Urothelium cell line (cell line): Measurements from ENCODE around the gene GLIS2.

Experiments
- DNase-seq: peaks from one replicate; pipeline ENCODE4 v3.0.0; 2011; ENCODE audit warnings: low spot score, mixed read lengths
- FAIRE-seq: peaks from 2 replicates; lab custom pipeline; 2011; peaks lifted over from hg19 to GRCh38; lab: Jason Lieb, UNC

The GLIS2 gene

DNA sequence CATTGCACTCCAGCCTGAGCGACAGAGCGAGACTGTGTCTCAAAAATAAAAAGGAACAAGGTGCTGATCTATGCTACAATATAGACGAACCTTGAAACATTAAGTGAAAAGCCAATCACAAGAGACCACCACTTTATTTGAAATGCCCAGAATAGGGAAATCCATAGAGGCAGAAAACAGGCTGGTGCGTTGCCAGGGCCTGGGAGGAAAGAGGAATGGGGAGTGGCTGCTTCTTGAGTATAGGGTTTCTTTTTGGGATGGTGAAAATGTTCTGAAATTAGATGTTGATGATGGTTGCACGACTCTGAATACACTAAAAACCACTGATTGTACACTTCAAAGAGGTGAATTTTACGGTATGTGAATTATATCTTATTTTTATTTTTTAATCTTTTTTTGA lies 20.3 kb upstream of the GLIS2 start:
- no peak for DNase-seq
- FAIRE-seq = no peak

DNA sequence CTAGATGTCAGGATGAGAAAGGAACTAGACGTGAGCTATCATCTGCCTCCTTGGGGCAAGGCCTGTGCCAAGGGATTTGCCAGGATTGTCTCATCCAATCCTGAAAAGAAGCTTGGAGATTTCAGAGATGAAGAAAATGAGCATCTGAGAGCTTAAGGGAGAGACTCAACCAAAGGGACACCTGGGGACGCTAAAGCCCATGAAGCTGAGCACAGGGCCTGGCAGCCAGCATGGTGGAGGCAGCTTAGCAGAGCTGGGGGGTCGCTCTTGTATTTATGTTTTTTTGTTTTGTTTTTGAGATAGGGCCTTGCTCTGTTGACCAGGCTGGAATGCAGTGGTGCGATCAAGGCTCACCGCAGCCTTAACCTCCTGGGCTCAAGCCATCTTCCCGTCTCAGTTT lies 18.4 kb upstream of the GLIS2 start:
- FAIRE-seq = no peak

GRCh38 chr16:4298761-4299522 lies 16.9 kb upstream of the GLIS2 start:
- peak; percentile 86 for FAIRE-seq
- DNase-seq = peak; percentile 98

More for the DNA sequence above, 18.4 kb upstream of the GLIS2 start:
- DNase-seq = no peak

DNA sequence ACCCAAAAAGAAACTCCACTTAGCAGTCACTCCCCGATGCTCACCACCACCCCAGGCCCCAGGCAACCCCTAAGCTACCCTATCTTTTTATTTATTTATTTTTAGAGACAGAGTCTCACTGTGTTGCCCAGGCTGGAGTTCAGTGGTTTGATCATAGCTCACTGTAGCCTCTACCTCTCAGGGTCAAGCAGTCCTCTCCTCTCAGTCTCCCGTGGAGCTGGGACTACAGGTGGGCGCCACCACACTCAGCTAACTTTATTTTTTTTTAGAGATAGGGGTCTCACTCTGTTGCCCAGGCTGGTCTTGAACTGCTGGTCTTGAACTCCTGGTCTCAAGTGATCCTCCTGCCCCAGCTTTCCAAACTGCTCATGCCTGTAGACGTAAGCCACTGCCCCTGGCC lies 14.7 kb upstream of the GLIS2 start:
- DNase-seq (no peak), FAIRE-seq (no peak)

DNA sequence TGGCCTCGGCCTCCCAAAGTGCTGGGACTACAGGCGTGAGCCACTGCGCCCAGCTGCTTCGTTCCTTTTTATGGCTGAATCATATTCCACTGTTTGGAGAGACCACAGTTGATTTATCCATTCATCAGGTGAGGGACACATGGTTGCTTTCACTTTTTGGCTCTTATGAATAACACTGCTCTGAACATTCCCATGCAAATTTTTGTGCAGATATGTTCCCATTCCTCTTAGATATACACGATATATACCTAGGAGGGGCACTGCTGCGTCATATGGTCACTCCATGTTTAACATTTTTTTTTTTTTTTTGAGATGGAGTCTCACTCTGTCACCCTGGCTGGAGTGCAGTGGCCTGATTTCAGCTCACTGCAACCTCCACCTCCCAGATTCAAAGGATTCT lies 13.9 kb upstream of the GLIS2 start:
- no peak for DNase-seq
- FAIRE-seq = no peak

GRCh38 chr16:4303973-4304372 lies 11.9 kb upstream of the GLIS2 start:
- DNase-seq (no peak), FAIRE-seq (no peak)

- no peak for FAIRE-seq
- DNase-seq = no peak
Observed at GRCh38 chr16:4306470-4307214, 9.2 kb upstream of the GLIS2 start.

DNA sequence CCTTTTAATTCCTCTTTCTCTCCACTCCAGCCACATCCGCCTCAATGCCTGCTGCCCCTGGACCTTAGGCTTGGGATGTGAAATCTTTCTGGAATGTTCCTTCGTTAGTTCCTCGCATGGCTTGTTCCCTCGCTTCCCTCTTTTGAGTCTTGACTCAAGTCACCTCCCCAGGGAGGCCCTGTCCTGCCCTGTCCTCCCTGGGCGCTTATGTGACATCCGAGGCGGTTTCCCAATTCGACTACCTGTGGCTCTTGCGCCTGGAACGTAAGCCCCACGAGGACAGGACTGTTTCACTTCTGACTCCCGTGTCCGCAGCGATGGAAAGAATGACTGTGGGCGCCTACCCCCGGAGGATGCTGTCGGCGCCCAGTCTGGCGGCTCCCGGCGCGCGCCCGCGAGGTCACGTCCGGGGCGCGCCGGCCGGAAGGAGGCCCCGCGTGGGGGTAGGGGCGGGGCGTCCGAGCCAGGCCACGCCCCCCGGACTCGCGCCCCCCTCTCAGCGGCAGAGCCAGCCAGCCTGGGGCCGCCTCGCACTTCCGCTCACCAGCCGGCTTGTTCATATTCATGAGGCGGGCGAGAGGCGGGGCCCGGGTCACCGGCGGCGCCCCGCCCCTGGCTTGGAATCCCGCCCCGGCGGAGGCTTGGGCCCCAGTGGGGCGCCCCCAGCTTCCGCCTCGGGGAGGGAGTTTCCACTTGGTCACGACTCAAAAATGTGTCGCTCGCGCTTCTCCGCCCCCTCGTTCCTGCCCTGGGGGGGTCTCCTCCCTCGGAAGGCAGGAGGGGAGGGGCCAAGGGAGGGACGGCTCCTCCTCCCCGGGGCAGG lies 8.4 kb upstream of the GLIS2 start:
- no peak for FAIRE-seq

GRCh38 chr16:4309102-4309832 lies 6.6 kb upstream of the GLIS2 start:
- no peak for DNase-seq
- FAIRE-seq = no peak

More for the DNA sequence above, 8.4 kb upstream of the GLIS2 start:
- DNase-seq = no peak

DNA sequence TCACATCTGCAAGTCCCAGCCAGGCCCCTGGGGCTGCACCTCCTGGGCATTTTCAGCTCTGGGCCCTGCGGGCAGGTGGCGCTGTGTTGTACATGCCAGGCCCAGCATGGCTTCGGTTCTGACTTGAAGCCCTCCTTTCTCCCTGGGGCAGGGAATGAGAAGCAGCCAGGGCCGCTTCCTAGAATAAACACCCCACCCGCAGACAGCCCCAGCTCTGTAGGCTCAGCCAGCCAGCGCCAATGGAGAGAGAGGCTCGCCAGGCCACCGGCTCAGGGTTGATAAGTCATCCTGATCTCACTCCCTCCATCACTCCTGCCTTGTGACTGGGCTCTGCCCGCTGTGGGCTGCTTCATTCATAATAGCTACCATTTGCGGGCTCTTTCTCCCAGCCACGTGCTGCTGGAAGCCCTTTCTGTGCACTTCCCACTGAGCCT lies 6.0 kb upstream of the GLIS2 start:
- peak; percentile 60 for DNase-seq
- no peak for FAIRE-seq

- no peak for DNase-seq
- FAIRE-seq = no peak
Observed at GRCh38 chr16:4313563-4314531, 2.0 kb upstream of the GLIS2 start.

DNA sequence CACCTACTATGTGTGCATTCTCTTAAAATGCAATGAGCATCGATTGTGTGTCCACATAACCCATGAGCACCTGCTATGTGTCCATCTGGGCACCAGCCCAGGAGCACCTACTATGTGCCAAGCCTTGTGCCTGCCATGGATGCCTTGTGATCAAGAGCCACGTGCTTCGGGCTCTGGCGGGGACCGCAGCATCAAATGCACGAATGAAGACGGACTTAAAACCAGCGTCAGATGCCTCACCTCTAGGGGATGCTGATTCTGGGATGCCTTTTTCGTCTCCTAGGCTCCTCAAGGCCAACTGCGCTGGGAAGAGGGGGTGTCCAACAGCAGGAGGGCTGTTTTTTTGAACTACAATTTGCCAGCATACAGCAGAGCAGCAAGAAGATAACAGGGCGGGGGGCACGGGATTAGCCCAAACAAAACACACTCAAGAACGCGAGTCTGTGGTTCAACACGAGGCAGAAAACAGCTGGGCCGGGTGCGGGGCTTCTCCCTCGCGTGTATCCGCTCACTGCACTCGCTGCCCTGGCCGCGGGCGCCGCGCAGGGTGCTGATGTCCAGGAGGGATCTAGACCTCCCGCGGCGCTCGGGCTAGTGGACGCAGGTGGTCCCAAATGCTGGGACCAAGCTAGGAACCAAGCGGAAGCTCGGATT lies 1.2 kb upstream of the GLIS2 start:
- FAIRE-seq = peak; percentile 90
- DNase-seq = peak; percentile 69

- FAIRE-seq = no peak
- peak; percentile 38 for DNase-seq
Observed at GRCh38 chr16:4316108-4316863, 419 bp downstream of the GLIS2 start.

GRCh38 chr16:4316864-4317531 lies 1.1 kb downstream of the GLIS2 start:
- FAIRE-seq (no peak), DNase-seq (peak; percentile 43)

DNA sequence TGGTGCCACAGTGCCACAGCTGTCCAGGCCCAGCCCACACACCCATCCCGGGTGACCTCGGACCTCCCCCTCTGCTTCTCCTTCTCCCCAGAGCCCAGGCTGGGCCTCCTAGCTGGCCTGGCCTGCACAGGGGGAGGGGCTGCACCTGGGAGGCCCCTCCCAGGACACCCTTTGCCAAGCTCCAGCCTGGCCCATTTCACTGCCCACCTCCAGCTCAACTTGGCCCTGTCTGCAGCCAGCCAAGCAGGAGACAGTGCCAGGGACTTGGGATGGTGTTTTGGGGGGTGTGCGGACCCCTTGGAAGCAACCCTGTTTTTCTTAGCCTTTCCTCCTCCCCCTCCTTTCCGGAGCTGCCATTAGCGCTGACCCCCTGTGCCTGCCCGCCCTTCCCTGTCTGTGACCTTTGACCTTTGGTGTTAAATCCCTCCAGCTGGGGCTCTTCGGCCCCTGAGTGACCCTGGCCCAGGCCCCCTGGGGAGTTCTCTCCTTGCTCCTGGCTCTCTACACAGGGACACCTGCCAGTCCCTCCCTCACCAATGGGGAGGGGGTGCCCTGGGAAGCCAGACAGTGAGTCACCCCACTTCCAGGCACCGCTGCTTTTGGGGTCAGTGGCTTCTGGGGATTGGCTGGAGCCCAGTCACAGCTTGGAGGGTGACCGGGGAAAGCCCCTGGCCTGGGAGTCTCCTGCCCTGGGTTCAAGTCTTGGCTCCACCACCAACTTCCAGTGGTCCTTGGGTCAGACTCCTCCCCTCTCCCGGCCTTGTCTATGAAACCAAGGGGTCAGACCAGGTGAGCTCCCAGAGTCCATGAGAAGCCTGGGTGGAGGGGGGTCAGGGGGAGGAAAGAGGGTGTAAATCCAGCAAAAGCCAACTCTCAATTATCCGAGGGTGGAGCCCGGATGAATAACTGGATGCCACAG lies 1.9 kb downstream of the GLIS2 start:
- FAIRE-seq = no peak
- peak; percentile 45 for DNase-seq

DNA sequence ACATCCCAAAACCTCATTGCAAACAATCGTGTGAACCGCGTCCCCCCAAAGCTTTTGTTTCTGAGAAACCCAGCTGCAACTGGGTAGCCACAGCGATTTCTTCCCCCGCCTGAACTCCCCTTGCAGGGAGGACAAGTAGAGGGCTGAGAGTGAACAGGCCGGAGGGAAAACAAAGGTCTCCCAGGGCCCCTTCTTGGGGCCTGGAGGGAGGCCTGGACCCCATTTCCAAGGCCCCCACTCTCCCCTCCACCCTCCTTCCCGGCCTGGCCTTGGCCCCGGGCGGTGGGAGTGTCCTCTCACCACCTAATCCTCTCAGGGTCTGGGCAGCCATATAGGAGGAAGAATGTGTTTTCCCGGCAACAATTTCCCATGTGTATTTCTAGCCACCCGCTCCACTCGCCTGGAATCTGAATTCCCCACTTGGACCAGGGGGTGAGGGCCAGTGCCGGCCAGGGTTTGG lies 2.6 kb downstream of the GLIS2 start:
- FAIRE-seq (no peak), DNase-seq (no peak)

- no peak for FAIRE-seq
Observed at GRCh38 chr16:4318967-4319366, 3.1 kb downstream of the GLIS2 start.

More at GRCh38 chr16:4318967-4319366, 3.1 kb downstream of the GLIS2 start:
- no peak for DNase-seq
